GM12801 (cell line): ENCODE results near the gene CPAMD8.

ENCODE experiments used
- CTCF ChIP-seq: IDR thresholded peaks from one replicate; pipeline ENCODE4 v1.5.1; 2011; ENCODE audit warnings: control low read depth; ENCODE audit not compliant: insufficient read length; ENCODE audit errors: extremely low read depth

The CPAMD8 gene

GRCh38 chr19:16874250-16874977 lies 152.2 kb downstream of the CPAMD8 start:
- TF ChIP-seq CTCF, result no peak

- no peak for TF ChIP-seq CTCF
Observed at GRCh38 chr19:16873594-16873993, 153.0 kb downstream of the CPAMD8 start.

- no peak for TF ChIP-seq CTCF
Observed at GRCh38 chr19:16872728-16873127, 153.9 kb downstream of the CPAMD8 start.

GRCh38 chr19:16871871-16872270 lies 154.7 kb downstream of the CPAMD8 start:
- TF ChIP-seq CTCF, result no peak

GRCh38 chr19:16869331-16869972 lies 157.2 kb downstream of the CPAMD8 start:
- no peak for TF ChIP-seq CTCF

GRCh38 chr19:16868423-16869130 lies 158.0 kb downstream of the CPAMD8 start:
- no peak for TF ChIP-seq CTCF

GRCh38 chr19:16867211-16867610 lies 159.4 kb downstream of the CPAMD8 start:
- no peak for TF ChIP-seq CTCF
